Urinary bladder (tissue), 4 donors: ENCODE data around the gene UBD. TPM values are rescaled to one million over a fixed set of nuclear protein-coding genes. Genes with fewer than 3 reads are reported as not detected.
A peak's percentile ranks its signal among the peaks of the same experiment; 100 is the strongest.

ENCODE experiments used
- DNase-seq: peaks from one replicate; pipeline ENCODE4 v3.0.0-alpha.2; 2015; ENCODE audit errors: extremely low spot score
- H3K27ac ChIP-seq: one replicate; pipeline ENCODE4 v1.5.1; 2013; ENCODE audit warnings: low read depth, mild to moderate bottlenecking, moderate library complexity
- H3K36me3 ChIP-seq: one replicate; pipeline ENCODE4 v1.6.1; 2013; ENCODE audit warnings: mild to moderate bottlenecking, moderate library complexity; ENCODE audit not compliant: insufficient read depth
- H3K4me1 ChIP-seq: one replicate; pipeline ENCODE4 v1.6.1; 2013; ENCODE audit warnings: mild to moderate bottlenecking, moderate library complexity; ENCODE audit not compliant: insufficient read depth
- H3K4me3 ChIP-seq: one replicate; pipeline ENCODE4 v1.5.1; 2013; ENCODE audit warnings: low read depth, low read length
- WGBS: extraction: QIAGEN DNeasy Blood & Tissue Kit; methylation state at CpG from one replicate; pipeline ENCODE4 v1.1.7; 2013; 5-methylcytosine and 5-hydroxymethylcytosine counted together
- polyA plus RNA-seq: library from polyadenylated mRNA; stranded (reverse); fragments of 200-250 nt; gene quantifications from one replicate; pipeline ENCODE4 v1.2.3, GENCODE V29; 2013
- total RNA-seq: library from RNA; depleted of rRNA; stranded (reverse); fragments of >200 nt; gene quantifications from one replicate; pipeline ENCODE4 v1.2.3, GENCODE V29; 2014
- donor health status: healthy with polysubstance abuse.
- donor health status: healthy.

UBD gene
- total and polyA plus RNA-seq, 2 donors, result 2.1 to 2.9 TPM

DNA sequence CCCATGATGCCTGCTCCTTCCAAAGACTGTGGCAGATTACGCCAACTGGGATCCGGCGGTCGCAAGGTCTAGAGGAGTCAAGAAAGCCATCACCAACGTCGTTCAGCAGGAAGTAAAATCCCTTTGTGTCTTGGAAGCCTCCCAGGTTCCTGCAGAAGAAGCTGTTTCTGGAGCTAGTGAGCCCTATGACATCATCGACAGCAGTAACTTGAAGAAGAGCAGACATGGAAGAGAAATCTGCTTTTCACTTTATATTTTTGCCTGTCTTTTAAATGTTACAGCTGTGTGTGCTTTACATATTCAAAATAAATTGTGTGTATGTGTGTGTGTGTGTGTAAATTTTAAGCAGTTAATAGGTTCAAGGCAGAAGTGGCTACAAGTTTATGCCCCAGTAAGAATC lies 18.0 kb upstream of the UBD start:
- no peak for DNase-seq
- 38% methylated on average over 7 of the region's 7 CpGs for WGBS
- no peak overlapping the region for H3K27ac ChIP-seq
- H3K4me3 ChIP-seq, result no peak overlapping the region
- H3K36me3 ChIP-seq, result no peaks in the 10 kb centered on the region
- H3K4me1 ChIP-seq, result no peaks in the 10 kb centered on the region

DNA sequence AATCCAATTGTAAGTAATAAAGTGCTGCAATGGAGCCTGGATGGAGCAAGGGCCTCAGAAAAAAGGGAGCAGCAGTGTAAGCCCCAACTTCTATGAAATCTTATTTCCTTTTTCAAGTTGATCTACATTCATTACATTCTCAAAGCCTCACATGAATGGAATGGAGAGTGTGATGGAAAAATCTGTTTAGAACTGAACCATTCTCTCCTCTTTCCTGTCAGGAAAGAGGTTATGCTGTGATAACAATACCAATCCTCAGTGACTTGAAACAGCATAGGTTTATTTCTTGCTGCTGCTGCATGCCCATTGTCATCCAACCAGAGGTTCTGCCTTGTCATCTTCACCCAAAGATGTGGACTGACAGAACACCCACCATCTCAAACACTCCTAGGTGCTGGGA lies 16.5 kb upstream of the UBD start:
- no peak for DNase-seq
- H3K36me3 ChIP-seq, result no peaks in the 10 kb centered on the region
- H3K4me3 ChIP-seq, result no peak overlapping the region
- no peaks in the 10 kb centered on the region for H3K4me1 ChIP-seq
- no peak overlapping the region for H3K27ac ChIP-seq

DNA sequence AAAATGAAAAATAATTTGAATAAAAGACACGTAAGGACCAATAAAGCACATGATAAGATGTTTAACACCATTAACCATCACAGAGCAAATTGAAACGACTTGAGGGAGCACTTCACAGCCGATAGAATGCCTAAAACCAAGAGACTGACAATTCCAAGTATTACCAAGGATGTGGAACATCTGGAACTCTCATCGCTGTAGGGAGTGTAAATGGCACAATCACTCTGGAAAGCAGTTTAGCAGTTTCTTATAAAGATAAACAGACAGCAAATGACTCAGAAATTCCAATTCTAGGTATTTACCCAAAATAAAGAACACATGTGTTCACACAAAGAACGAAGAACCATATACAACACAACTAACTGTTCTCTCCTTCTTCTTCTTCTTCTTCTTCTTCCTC lies 8.5 kb upstream of the UBD start:
- no peak overlapping the region for H3K4me3 ChIP-seq
- no peaks in the 10 kb centered on the region for H3K36me3 ChIP-seq
- H3K27ac ChIP-seq, result no peak overlapping the region
- no peaks in the 10 kb centered on the region for H3K4me1 ChIP-seq
- DNase-seq, result no peak
- 51% methylated on average over 5 of the region's 5 CpGs for WGBS

DNA sequence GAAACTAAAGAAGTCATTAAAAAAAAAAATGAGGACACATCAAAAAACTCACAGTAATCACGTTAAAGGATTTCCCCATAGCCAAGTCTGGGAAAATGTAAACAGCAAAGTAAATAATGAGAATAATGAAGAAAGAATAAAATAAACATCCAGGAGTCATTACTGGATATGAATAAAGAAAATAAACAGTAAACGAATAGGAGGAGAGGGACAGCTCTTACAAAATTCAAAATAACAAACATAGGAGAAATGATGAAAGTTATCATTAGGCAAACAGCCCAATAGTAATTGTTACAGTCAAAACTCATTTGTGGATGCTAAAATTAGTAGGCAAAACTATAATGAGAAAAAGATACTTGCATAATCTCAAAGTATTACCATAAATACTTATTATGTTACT lies 8.0 kb upstream of the UBD start:
- H3K27ac ChIP-seq, result no peak overlapping the region
- WGBS, result 43% methylated on average over 2 of the region's 2 CpGs
- no peak overlapping the region for H3K4me3 ChIP-seq
- no peaks in the 10 kb centered on the region for H3K4me1 ChIP-seq
- H3K36me3 ChIP-seq, result no peaks in the 10 kb centered on the region
- no peak for DNase-seq

DNA sequence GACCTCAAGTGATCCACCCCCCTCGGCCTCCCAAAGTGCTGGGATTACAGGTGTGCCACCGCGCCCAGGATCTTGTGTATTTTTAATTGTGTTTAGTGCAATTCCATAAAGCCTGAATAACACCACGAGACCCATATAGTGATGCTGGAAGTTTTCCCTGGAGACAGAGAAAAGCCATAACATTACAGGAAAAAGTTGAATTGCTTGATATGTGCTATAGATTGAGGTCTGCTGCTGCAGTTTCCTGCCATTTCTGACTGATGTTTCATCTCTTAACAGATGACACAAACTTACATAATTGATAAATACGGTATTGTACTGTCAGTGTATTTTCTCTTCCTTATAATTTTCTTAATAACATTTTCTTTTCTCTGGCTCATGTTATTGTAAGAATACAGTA lies 7.3 kb upstream of the UBD start:
- no peak overlapping the region for H3K4me3 ChIP-seq
- H3K36me3 ChIP-seq, result no peaks in the 10 kb centered on the region
- no peak overlapping the region for H3K27ac ChIP-seq
- WGBS, result 83% methylated on average over 5 of the region's 5 CpGs
- no peak for DNase-seq
- no peaks in the 10 kb centered on the region for H3K4me1 ChIP-seq

DNA sequence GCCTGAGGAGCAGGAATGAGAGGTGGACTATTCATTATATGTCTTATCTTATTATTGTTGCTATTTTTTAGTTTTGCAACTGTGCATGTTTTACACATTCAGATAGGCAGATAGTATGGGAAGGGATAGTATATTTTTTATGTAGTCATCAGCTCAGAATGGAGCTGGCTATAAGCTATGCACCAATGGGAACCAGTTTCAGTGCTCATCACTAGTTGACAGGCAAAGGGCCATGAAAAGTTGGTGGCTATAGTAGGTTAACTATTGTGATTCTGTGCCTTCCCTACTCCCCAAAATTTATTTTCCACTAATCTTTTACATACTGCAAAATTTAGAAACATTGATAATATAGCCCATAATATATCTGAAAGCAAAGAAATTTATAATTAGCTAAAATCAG lies 5.3 kb upstream of the UBD start:
- no peak overlapping the region for H3K27ac ChIP-seq
- H3K4me1 ChIP-seq, result no peaks in the 10 kb centered on the region
- H3K36me3 ChIP-seq, result no peaks in the 10 kb centered on the region
- DNase-seq, result no peak
- no peak overlapping the region for H3K4me3 ChIP-seq

DNA sequence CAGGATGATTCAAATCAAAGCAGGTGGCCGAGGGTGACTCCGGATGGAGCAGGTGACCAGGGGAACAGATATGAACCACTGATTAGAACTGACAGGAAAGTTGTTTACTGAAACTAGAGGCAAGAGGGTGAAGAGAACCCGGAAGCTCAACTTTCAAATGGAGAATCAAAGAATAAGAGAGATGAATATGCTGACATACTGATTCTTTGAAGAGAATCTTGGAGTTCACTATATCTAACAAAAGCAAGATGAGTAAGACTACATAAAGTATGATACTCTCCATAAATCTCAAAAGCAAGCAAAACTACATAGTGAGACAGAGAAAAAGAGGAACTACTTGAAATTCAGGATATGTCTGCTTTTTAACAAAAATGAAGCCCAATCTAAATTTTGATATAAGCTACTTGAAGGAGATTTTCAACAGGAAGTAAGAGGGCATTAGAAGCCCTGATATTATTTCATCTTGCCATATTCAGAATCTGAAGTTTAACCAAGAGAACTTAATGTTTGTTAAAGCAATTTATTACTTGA lies 4.0 kb upstream of the UBD start:
- Histone ChIP-seq H3K4me1 (no peaks in the 10 kb centered on the region), H3K4me3 (no peak overlapping the region), H3K36me3 (no peaks in the 10 kb centered on the region), H3K27ac (no peak overlapping the region)
- DNase-seq, result no peak
- 71% methylated on average over 3 of the region's 3 CpGs for WGBS

DNA sequence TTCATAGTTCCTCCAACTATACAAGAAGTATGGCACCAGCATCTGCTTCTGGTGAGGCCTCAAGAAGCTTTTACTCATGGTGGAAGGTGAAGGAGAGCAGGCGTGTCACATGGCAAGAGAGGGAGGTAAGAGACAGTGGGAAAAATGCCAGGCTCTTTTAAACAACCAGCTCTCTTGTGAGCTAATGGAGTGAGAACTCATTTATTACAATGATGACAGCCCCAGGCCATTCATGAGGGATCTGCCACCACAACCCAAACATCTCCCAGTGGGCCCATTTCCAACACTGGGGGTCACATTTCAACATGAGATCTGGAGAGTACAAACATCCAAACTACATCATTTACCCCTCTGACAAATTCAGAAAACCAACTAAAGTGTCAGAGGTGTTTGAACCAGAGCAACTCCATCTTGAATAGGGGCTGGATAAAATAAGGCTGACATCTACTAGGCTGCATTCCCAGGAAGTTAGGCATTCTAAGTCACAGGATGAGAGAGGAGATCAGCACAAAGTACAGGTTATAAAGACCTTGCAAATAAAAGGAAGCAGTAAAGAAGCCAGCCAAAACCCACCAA lies 2.2 kb upstream of the UBD start:
- Histone ChIP-seq H3K36me3 (no peaks in the 10 kb centered on the region), H3K4me3 (no peak overlapping the region), H3K4me1 (no peaks in the 10 kb centered on the region), H3K27ac (no peak overlapping the region)
- WGBS, result 65% methylated on average over 1 of the region's 1 CpG
- no peak for DNase-seq

DNA sequence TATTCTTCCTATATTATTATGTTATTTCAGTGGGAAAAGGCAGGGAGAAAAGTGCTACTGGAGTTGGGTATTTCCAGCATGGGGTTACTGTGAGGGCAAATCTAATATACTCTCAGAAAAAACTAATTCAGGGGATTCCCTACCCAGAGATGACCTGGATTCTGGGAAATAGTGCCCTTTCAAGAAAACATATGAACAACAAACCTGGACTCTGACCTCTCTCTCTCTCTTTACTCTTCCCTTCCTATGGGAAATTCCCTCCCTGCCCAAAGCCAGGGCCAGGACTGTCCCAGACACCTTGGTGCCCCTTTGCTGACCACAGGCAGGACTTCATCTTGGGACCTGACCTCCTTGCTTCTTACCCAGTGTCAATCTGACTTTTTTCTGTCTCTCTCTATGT lies 1.6 kb upstream of the UBD start:
- H3K27ac ChIP-seq, result no peak overlapping the region
- H3K4me1 ChIP-seq, result no peaks in the 10 kb centered on the region
- no peak for DNase-seq
- no peaks in the 10 kb centered on the region for H3K36me3 ChIP-seq
- H3K4me3 ChIP-seq, result no peak overlapping the region

DNA sequence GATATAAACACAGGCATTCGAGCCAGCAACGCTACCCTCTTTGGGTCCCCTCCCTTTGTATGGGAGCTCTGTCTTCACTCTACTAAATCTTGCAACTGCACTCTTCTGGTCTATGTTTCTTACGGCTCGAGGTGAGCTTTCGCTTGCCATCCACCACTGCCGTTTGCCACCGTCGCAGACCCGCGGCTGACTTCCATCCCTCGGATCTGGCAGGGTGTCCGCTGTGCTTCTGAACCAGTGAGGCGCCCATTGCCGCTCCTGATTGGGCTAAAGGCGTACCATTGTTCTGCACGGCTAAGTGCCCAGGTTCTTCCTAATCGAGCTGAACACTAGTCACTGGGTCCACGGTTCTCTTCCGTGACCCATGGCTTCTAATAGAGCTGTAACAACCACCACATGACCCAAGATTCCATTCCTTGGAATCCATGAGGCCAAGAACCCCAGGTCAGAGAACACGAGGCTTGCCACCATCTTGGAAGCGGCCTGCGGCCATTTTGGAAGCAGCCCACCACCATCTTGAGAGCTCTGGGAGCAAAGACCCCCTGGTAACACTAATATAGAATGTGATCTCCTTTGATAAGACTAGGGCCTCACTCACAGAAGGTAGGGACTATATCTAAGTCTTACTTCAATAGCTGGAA lies 973 bp downstream of the UBD start:
- Histone ChIP-seq H3K4me1 (no peaks in the 10 kb centered on the region), H3K4me3 (no peak overlapping the region), H3K36me3 (no peaks in the 10 kb centered on the region), H3K27ac (no peak overlapping the region)
- no peak for DNase-seq
- WGBS, result 84% methylated on average over 22 of the region's 22 CpGs

DNA sequence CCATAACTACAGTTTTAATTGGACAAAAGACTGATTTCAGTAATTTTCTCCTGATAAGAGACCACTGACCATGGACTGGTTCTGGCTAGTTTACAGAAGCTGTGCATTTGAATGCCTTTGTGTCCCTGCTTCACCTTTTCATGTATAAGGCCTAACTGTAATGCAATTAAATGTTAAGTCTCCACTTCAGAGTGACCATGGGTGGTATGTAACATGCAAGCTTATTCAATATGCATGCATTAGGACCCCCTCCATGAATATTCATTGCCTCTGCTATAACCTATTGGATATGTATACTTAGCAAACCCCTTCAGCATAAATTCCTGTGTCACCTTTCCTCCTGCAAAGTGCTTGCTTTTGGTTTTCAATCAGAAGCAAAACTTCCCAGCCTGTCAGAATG lies 2.2 kb downstream of the UBD start:
- H3K27ac ChIP-seq, result no peak overlapping the region
- H3K4me1 ChIP-seq, result no peaks in the 10 kb centered on the region
- no peak overlapping the region for H3K4me3 ChIP-seq
- DNase-seq, result no peak
- no peaks in the 10 kb centered on the region for H3K36me3 ChIP-seq

DNA sequence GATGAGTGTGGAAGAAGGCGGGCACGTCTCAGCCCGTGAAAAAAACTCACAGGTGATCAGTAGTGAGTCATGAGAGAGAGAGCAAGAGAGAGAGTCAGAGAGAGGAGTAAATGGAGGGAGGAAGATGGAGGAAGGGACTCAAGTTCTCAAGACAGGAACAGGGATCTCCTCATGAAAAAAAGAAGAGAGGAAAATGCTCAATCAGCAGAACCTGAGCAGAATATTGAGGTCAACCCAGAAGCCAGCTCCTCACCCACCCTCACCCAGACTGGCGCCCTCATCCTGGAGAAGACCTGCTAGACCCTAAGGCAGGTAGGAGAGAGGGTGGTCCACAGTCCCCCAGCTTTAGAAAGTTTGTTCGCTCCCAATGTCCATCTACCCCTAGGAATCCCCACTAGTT lies 4.8 kb downstream of the UBD start:
- Histone ChIP-seq H3K27ac (no peak overlapping the region), H3K4me3 (no peak overlapping the region), H3K4me1 (no peaks in the 10 kb centered on the region), H3K36me3 (no peaks in the 10 kb centered on the region)
- WGBS, result 80% methylated on average over 5 of the region's 5 CpGs
- DNase-seq, result no peak

DNA sequence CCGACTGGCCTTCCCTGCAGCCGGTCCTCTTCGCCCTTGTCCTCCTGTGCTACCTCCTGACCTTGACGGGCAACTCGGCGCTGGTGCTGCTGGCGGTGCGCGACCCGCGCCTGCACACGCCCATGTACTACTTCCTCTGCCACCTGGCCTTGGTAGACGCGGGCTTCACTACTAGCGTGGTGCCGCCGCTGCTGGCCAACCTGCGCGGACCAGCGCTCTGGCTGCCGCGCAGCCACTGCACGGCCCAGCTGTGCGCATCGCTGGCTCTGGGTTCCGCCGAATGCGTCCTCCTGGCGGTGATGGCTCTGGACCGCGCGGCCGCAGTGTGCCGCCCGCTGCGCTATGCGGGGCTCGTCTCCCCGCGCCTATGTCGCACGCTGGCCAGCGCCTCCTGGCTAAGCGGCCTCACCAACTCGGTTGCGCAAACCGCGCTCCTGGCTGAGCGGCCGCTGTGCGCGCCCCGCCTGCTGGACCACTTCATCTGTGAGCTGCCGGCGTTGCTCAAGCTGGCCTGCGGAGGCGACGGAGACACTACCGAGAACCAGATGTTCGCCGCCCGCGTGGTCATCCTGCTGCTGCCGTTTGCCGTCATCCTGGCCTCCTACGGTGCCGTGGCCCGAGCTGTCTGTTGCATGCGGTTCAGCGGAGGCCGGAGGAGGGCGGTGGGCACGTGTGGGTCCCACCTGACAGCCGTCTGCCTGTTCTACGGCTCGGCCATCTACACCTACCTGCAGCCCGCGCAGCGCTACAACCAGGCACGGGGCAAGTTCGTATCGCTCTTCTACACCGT lies 6.1 kb downstream of the UBD start:
- Histone ChIP-seq H3K27ac (no peak overlapping the region), H3K4me1 (no peaks in the 10 kb centered on the region), H3K4me3 (peak overlapping the region; percentile 29), H3K36me3 (no peaks in the 10 kb centered on the region)
- WGBS, result 2% methylated on average over 83 of the region's 83 CpGs
- peak; percentile 2 for DNase-seq

DNA sequence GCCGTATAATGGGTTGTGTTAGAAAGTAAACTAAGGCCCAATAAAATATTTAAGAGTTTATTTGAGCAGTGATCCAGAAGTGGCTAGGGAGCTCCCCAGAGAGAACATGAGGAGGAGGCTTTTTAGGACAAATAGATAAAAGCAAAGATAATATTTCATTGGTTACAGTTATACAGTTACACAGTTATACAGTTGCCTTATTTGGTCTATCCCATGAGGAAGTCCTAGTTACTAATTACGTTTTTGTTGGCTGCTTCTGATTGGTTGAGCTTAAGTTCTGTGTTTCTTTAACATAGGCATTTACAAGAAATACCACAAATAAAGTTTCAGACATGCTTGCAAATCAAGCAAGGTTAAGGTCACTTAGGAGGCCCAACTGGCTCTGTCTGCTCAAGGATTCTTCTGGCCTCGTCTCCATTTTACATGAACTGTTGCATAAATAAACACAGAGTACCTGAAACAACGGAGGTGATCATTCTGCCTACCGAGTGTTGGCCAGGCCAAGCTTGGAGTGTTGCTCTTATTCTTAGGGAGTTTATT lies 7.0 kb downstream of the UBD start:
- Histone ChIP-seq H3K4me1 (no peaks in the 10 kb centered on the region), H3K4me3 (no peak overlapping the region), H3K27ac (no peak overlapping the region), H3K36me3 (no peaks in the 10 kb centered on the region)
- DNase-seq, result peak; percentile 10
- WGBS, result 14% methylated on average over 5 of the region's 5 CpGs
